HG02571 (cell line): ENCODE measurements around the gene LSP1.
"Not testable (repeated sequence)": the region's sequence is repeated elsewhere in the genome, so short reads cannot be mapped to it uniquely, and the experiment has no call there.

Experiments
- ATAC-seq: cut with Tn5 transposase; IDR thresholded peaks from one replicate; pipeline ENCODE4 v1.9.1; 2021; ENCODE audit warnings: mild to moderate bottlenecking, moderate library complexity; ENCODE audit not compliant: unreplicated experiment

The LSP1 gene

GRCh38 chr11:1862588-1863351 lies 9.9 kb downstream of the LSP1 start:
- no peak for ATAC-seq

- ATAC-seq: no peak
Measured at GRCh38 chr11:1863352-1864216, 10.7 kb downstream of the LSP1 start.

DNA sequence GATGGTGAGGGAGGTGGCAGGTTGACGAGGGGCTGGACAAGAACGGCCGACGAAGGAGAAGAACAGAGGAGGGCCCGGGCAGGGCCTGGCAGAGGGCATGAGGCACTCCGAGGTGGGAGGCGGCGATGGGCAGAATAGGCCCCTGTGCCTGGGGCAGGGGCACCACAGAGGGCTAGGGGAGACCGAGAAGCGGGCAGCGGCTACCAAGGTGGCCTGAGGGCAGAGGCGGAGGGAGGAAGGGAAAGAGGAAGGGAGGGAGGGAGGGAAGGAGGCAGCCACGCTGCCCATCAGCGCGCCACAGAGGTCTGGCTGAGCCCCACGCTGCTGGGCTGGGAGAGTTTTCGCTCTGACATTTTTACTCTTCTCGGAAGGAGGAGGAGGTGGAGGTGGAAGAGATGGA lies 11.3 kb downstream of the LSP1 start:
- ATAC-seq: no peak

DNA sequence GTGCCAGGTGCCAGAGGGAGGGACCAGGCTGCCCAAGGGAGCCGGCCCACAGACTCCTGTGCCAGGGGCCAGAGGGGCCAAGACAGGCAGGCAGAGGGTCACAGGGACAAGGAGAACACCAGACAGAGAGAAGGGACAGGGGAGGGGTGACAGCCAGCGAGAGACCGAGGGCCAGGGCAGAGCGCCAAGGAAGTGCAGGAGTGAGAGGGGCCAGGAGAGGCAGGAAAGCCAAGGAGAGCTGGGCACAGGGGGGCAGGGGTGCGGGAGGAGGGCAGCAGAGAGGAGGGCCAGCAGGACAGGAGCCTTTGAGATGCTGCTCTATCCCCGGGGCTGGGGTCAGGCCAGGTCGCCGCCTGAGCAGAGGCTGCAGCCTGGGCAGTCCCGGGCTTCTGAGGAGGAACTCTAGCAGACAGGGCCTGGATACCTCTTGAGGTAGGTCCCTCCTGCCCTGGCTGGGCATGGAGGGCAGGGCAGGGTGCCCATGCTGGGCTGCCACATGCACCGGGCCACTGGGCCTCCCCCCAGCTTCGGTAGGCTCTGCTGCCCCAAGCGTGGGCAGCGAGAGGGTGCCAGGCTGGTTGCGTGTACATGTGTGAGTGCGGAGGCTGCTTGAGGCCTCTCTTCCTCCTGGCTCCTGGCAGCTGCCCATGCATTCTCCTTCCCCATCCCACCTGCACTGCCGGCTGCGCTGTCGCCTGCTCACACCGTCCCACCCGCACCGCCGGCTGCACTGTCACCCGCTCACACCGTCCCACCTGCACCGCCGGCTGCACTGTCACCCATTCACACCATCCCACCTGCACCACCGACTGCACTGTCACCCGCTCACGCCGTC lies 12.2 kb downstream of the LSP1 start:
- no peak for ATAC-seq

- no peak for ATAC-seq
Measured at GRCh38 chr11:1866226-1866625, 13.3 kb downstream of the LSP1 start.

DNA sequence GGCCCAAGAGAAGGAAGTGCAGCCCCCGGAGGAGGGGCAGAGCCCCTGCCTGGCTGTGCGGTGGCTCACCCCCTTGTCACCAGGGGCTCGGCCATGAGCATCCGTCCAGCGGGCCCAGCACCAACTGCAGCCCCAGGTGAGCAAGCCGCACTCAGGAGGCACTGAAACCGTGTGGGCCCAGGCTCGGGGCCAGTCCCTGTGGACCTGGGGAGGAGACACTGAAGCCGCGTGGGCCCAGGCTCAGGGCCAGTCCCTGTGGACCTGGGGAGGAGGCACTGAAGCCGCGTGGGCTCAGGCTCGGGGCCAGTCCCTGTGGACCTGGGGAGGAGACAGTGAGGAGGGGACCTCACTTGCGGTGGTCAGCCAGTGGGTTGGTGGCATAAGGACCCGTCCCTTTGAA lies 13.9 kb downstream of the LSP1 start:
- no peak for ATAC-seq

- ATAC-seq: no peak
Measured at GRCh38 chr11:1867381-1867780, 14.5 kb downstream of the LSP1 start.

DNA sequence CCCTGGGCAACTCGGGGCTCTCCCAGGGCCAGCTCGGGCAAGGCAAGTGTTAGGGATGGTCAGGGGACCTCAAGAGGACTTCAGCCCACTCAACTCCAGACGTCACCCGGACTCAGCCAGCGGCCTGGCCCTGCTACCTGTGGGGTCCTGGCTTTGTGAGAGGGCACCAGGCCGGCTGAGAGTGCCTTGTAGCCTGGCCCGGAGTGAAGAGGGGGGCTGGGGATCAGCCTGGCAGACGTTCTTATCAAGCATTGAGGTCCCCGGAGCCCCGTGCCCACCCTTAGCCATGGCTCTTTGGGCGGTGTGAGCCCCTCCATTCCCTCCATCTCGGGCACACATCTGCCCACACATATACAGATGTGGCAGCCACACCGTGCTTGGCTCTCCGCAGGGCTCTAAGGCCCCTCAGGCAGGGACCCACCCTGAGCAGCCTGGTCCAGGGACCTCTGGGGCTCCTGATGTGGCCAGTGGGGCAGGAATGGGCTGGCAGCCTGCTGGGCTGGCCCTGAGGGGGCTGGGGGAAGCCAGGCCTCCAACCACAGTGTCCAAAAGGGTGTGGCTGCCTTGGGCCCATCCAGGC lies 15.3 kb downstream of the LSP1 start:
- no peak for ATAC-seq

DNA sequence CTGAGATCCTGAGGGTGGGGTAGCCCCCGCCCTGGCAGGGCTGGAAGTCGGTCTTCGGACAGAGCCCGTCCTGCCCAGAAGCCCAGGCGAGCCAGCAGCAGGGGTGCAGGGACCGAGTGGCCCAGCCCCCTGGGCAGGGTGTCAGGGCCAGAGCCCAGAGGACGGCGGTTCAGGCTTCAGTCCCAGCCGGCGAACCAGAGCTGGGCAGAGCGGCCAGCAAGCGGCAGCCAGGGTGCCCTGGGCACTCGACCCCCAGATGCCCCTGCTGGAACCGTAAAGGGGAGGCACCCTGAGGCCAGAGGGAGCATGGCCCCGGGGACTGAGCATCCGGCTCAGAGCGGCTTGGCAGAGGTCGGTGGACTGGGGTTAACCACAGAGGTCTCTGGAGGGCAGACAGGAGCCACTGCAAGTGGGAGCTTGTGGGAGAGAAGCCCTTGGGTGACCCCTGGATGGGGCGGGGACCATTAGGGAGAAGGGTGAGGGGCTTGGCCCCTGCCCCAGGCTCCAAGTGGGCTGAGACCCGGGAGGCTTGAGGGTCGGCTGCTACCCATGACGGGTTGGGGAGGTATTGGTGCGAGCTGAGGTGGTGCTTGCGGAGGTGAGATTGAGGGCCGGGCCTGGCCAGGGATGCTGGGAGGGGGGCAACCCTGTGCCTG lies 15.9 kb downstream of the LSP1 start:
- no peak for ATAC-seq

DNA sequence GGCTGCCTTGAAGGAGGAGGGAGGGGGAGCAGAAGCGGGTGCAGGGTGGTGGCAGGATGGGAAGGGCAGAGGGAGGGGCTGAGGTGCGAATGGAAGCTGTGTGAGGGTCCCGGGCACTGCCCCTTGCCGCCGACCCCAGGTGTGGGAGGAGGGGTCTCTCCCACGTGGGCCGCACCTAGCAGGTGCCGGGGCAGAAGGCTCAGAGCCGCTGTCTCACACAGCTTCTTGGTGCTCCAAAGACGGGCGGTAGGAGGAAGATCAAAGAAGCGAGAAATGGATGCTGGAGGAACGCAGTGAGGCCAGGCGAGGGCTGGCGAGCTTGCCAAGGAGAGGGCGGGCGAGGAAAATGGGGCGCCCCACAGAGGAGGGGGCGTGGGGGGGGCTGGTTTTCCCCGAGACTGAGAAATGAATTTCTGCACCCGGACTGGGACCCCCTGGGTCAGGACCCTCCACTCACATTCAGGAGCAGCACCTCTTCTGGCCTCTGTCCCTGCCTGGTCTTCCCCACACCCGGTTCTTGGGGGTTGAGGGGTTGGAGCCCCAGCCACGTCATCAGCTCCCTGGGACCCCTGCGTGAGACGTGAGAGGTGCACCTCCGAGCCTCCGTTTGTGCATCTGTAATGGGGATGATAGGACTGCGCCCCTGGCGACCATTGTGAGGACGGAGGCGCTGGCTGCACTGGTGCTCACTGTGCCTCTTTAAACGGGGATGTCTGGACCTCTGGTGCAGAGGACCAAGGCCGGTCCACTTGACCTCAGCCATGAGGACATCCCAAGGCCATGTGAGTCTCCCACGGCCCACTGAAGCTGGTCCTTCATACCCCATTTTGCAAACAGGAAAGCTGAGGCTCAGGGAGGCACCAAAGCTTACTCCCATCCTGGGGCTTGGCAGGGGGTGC lies 16.8 kb downstream of the LSP1 start:
- ATAC-seq: no peak

GRCh38 chr11:1870326-1870696 lies 17.4 kb downstream of the LSP1 start:
- no peak for ATAC-seq

DNA sequence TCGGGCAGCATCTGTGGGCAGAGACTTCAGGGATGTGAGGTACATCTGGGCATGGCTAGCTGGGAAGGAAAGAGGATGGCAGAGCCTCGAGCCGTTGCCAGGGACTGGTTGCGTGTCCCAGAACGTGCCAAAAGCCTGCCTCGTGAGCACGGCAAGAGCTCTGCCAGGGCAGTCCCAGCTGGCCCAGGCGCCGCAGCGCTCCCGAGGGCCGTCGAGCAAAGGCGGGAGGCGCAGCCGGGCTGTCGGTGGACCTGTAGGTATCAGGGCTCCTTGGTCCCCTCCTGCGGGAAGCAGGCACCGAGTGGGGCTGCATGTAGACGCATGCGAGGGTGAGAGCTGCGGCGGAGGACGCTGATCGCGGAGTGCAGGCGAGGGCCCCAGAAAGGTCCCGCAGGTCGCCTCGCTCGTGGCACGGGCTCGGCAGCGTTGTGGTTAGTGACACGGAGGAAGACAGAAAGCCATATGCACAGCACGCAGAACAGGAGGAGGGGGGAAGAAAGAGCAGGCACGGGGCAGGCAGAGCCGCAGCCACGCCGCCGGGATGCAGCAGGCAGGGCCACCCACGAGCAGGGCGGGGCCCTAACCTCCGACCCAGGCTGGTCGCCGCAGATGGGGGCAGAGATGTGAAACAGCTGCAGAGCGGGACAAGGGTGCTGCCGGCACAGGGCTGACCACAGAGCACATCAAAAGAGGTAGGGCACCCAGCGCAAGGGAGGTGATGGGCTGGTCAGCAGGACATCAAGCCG lies 18.0 kb downstream of the LSP1 start:
- no peak for ATAC-seq

GRCh38 chr11:1871531-1871930 lies 18.6 kb downstream of the LSP1 start:
- no peak for ATAC-seq

DNA sequence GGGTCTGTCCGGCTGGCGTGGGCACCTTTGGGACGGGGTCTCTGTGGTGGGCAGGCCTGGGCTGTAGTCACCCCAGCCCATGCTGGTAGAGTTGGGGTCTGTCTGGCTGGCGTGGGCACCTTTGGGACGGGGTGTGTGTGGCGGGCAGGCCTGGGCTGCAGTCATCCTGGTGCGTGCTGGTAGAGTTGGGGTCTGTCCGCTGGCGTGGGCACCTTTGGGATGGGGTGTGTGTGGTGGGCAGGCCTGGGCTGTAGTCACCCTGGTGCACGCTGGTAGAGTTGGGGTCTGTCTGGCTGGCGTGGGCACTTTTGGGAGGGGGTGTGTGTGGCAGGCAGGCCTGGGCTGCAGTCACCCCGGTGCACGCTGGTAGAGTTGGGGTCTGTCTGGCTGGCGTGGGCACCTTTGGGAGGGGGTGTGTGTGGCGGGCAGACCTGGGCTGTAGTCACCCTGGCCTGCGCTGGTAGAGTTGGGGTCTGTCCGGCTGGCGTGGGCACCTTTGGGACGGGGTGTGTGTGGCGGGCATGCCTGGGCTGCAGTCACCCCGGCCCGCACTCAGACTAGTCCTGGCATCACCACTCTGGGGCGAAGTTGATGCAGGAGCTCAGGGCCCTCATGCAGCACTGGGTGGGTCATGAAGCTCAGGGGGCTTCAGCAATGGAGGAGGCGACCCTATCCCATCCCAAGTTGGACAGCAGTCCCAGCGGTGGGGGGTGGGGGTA lies 19.5 kb downstream of the LSP1 start:
- ATAC-seq: no peak

- ATAC-seq: no peak
Measured at GRCh38 chr11:1873048-1873812, 20.3 kb downstream of the LSP1 start.

GRCh38 chr11:1873813-1874150 lies 20.9 kb downstream of the LSP1 start:
- not testable (repeated sequence) for ATAC-seq

- ATAC-seq: not testable (repeated sequence)
Measured at GRCh38 chr11:1874441-1875092, 21.7 kb downstream of the LSP1 start.
